Activated naive CD4-positive, alpha-beta T cell treated with anti-CD3 and anti-CD28 coated beads, Interleukin-2, amount 50 U/mL, for 72 hours (primary cell): ENCODE results near the gene CDC42BPB. TPM values are rescaled to one million over a fixed set of nuclear protein-coding genes. Genes with fewer than 3 reads are reported as not detected.

Experiments used
- ATAC-seq, 2 donors: fragments of 150-1000 bp; cut with Tn5 transposase; 2 replicates each; pipeline ENCODE4 v1.10.0; 2021; ENCODE audit warnings: mild to moderate bottlenecking in 2 of 2, moderate library complexity in 2 of 2
- DNase-seq, 2 donors: peaks; one replicate each; pipeline ENCODE4 v3.0.0; 2021 to 2022; ENCODE audit warnings: low spot score in 2 of 2
- H3K27ac Mint-ChIP-seq, 2 donors: one replicate each; pipeline ENCODE4 v1.8.0; 2022; ENCODE audit warnings: mild to moderate bottlenecking in 2 of 2, mixed read lengths in 2 of 2
- H3K36me3 Mint-ChIP-seq, 2 donors: one replicate each; pipeline ENCODE4 v1.8.0; 2022; ENCODE audit warnings: mixed read lengths in 2 of 2
- H3K9me3 Mint-ChIP-seq, 2 donors: one replicate each; pipeline ENCODE4 v1.8.0; 2022; ENCODE audit warnings: mixed read lengths in 2 of 2
- total RNA-seq, 2 donors: library from RNA; stranded (reverse); gene quantifications; one replicate each; pipeline ENCODE4 v1.2.3, GENCODE V29; 2022

CDC42BPB gene
- total RNA-seq, 2 donors from 2014 or later, result 3.4 to 5.8 TPM

- Mint-ChIP-seq H3K9me3 (no peaks in the 10 kb centered on the region), H3K27ac (peak overlapping the region in 1 of 2 donors; percentile 8), H3K36me3 (no peaks in the 10 kb centered on the region)
- no peak for DNase-seq
- ATAC-seq, result no peak
These were observed 101.5 kb downstream of the CDC42BPB start for GRCh38 chr14:102955636-102956408.

GRCh38 chr14:102954081-102954789, 103.1 kb downstream of the CDC42BPB start:
- no peaks in the 10 kb centered on the region for H3K9me3 Mint-ChIP-seq
- H3K36me3 Mint-ChIP-seq, result no peaks in the 10 kb centered on the region
- DNase-seq (no peak), ATAC-seq (no peak)
- no peak overlapping the region for H3K27ac Mint-ChIP-seq

- ATAC-seq (no peak), DNase-seq (no peak)
- H3K36me3 Mint-ChIP-seq, result no peaks in the 10 kb centered on the region
- H3K9me3 Mint-ChIP-seq, result no peaks in the 10 kb centered on the region
- no peak overlapping the region for H3K27ac Mint-ChIP-seq
These were observed 104.2 kb downstream of the CDC42BPB start for GRCh38 chr14:102953100-102953499.

GRCh38 chr14:102952276-102952675, 105.1 kb downstream of the CDC42BPB start:
- ATAC-seq (no peak), DNase-seq (no peak)
- Mint-ChIP-seq H3K36me3 (no peaks in the 10 kb centered on the region), H3K9me3 (no peaks in the 10 kb centered on the region), H3K27ac (no peak overlapping the region)

- no peak overlapping the region for H3K27ac Mint-ChIP-seq
- DNase-seq, result no peak
- ATAC-seq, result no peak
- H3K36me3 Mint-ChIP-seq, result no peaks in the 10 kb centered on the region
- H3K9me3 Mint-ChIP-seq, result no peaks in the 10 kb centered on the region
These were observed 105.5 kb downstream of the CDC42BPB start for GRCh38 chr14:102951799-102952198.

GRCh38 chr14:102951034-102951433, 106.3 kb downstream of the CDC42BPB start:
- H3K9me3 Mint-ChIP-seq, result no peaks in the 10 kb centered on the region
- ATAC-seq (no peak), DNase-seq (no peak)
- no peaks in the 10 kb centered on the region for H3K36me3 Mint-ChIP-seq
- H3K27ac Mint-ChIP-seq, result no peak overlapping the region

- Mint-ChIP-seq H3K27ac (peak overlapping the region in 1 of 2 donors; percentile 9), H3K36me3 (no peaks in the 10 kb centered on the region), H3K9me3 (no peaks in the 10 kb centered on the region)
- ATAC-seq (no peak), DNase-seq (no peak)
These were observed 107.4 kb downstream of the CDC42BPB start for GRCh38 chr14:102949801-102950451.

- Mint-ChIP-seq H3K27ac (peak overlapping the region; percentile 9 to 64), H3K36me3 (no peaks in the 10 kb centered on the region), H3K9me3 (no peaks in the 10 kb centered on the region)
- DNase-seq, result peak in 1 of 2 donors; percentile 31
- peak; percentile 80 to 86 for ATAC-seq
These were observed 108.1 kb downstream of the CDC42BPB start for GRCh38 chr14:102949062-102949800.

GRCh38 chr14:102948698-102949061, 108.7 kb downstream of the CDC42BPB start:
- DNase-seq, result no peak
- peak in 1 of 2 donors; percentile 18 for ATAC-seq
- Mint-ChIP-seq H3K36me3 (no peaks in the 10 kb centered on the region), H3K9me3 (no peaks in the 10 kb centered on the region), H3K27ac (peak overlapping the region in 1 of 2 donors; percentile 64)

- ATAC-seq (no peak), DNase-seq (no peak)
- Mint-ChIP-seq H3K9me3 (no peaks in the 10 kb centered on the region), H3K27ac (peak overlapping the region; percentile 3 to 14), H3K36me3 (no peaks in the 10 kb centered on the region)
These were observed 109.8 kb downstream of the CDC42BPB start for GRCh38 chr14:102947321-102948103.

- ATAC-seq, result no peak
- Mint-ChIP-seq H3K9me3 (no peaks in the 10 kb centered on the region), H3K27ac (no peak overlapping the region), H3K36me3 (no peaks in the 10 kb centered on the region)
- no peak for DNase-seq
These were observed 111.8 kb downstream of the CDC42BPB start for GRCh38 chr14:102945346-102946130.

GRCh38 chr14:102944448-102945330, 112.7 kb downstream of the CDC42BPB start:
- ATAC-seq (no peak), DNase-seq (no peak)
- Mint-ChIP-seq H3K27ac (no peak overlapping the region), H3K9me3 (no peaks in the 10 kb centered on the region), H3K36me3 (no peaks in the 10 kb centered on the region)

GRCh38 chr14:102943979-102944378, 113.4 kb downstream of the CDC42BPB start:
- no peaks in the 10 kb centered on the region for H3K36me3 Mint-ChIP-seq
- ATAC-seq (no peak), DNase-seq (no peak)
- H3K27ac Mint-ChIP-seq, result no peak overlapping the region
- H3K9me3 Mint-ChIP-seq, result no peaks in the 10 kb centered on the region

- no peak overlapping the region for H3K27ac Mint-ChIP-seq
- H3K9me3 Mint-ChIP-seq, result no peaks in the 10 kb centered on the region
- H3K36me3 Mint-ChIP-seq, result no peaks in the 10 kb centered on the region
- no peak for DNase-seq
- ATAC-seq, result no peak
These were observed 113.9 kb downstream of the CDC42BPB start for GRCh38 chr14:102943454-102943853.

GRCh38 chr14:102942069-102942468, 115.3 kb downstream of the CDC42BPB start:
- ATAC-seq, result no peak
- Mint-ChIP-seq H3K27ac (no peak overlapping the region), H3K9me3 (no peaks in the 10 kb centered on the region), H3K36me3 (no peaks in the 10 kb centered on the region)
- DNase-seq, result no peak
